Measurements from ENCODE around the gene WDR62.
"Not testable (repeated sequence)": the region's sequence is repeated elsewhere in the genome, so short reads cannot be mapped to it uniquely, and the experiment has no call there.

- not testable (repeated sequence) for TF ChIP-seq CTCF (tag by site-specific recombination; IDR thresholded peaks at IDR 0.05); ZNF561 (tag by site-specific recombination; IDR thresholded peaks at IDR 0.05; ENCODE audit: borderline replicate concordance); ZNF449 (tag by site-specific recombination; IDR thresholded peaks at IDR 0.05); PBX3 (CRISPR knock-in tag; IDR thresholded peaks at IDR 0.05)
Measured at GRCh38 chr19:36068810-36069499, 14.3 kb downstream of the WDR62 start.

Data from HEK293 (cell line).